Mammary epithelial cell (primary cell): ENCODE data around the gene CHN2.

Source experiments
- EZH2 ChIP-seq: IDR thresholded peaks from 2 replicates; pipeline ENCODE4 v1.6.1; 2012; ENCODE audit warnings: low read length, inconsistent platforms, borderline replicate concordance
- TF ChIP-seq, protein P1 (sequence below), 2 donors: IDR thresholded peaks in 1 of 2; conservative IDR thresholded peaks in 1 of 2; 2 replicates each; pipeline ENCODE4 v1.5.1; 2011 to 2012; ENCODE audit warnings: inconsistent platforms in 2 of 2, low read length in 2 of 2, mild to moderate bottlenecking in 2 of 2, control low read depth in 1 of 2, low read depth in 1 of 2; ENCODE audit not compliant: insufficient read depth in 1 of 2; ENCODE audit errors: extremely low read depth in 1 of 2

DNA sequence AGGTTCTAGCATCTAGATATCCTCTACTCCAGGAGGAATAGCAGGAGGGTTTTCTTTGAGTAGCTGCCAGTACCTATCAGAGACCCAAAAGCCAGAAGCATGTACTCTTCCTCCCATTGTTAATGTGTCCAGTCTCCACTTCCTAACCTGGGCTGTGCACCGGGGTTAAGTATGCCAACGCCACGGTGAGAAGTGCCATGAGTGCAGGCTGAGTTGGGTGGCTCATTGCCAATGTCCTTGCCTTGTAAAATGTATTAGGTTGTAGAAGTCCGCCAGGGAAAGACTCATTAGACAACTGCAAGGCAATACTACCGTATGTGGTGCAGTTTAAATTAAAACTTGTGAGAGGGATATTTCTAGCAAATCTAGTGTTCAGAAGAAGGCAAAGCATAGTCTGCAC is 314.0 kb downstream of the CHN2 start:
- TF ChIP-seq, protein P1, sequence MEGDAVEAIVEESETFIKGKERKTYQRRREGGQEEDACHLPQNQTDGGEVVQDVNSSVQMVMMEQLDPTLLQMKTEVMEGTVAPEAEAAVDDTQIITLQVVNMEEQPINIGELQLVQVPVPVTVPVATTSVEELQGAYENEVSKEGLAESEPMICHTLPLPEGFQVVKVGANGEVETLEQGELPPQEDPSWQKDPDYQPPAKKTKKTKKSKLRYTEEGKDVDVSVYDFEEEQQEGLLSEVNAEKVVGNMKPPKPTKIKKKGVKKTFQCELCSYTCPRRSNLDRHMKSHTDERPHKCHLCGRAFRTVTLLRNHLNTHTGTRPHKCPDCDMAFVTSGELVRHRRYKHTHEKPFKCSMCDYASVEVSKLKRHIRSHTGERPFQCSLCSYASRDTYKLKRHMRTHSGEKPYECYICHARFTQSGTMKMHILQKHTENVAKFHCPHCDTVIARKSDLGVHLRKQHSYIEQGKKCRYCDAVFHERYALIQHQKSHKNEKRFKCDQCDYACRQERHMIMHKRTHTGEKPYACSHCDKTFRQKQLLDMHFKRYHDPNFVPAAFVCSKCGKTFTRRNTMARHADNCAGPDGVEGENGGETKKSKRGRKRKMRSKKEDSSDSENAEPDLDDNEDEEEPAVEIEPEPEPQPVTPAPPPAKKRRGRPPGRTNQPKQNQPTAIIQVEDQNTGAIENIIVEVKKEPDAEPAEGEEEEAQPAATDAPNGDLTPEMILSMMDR (conservative IDR thresholded peaks at IDR 0.05 in 1 of 2, IDR thresholded peaks at IDR 0.05 in 1 of 2; ENCODE audit: extremely low read depth in 1 of 2, insufficient read depth in 1 of 2, low read depth in 1 of 2, low read length in 2 of 2), result no peak
- TF ChIP-seq EZH2, result no peak
